Keratinocyte (primary cell): ENCODE measurements around the gene ATP2B2.

Experiments
- CTCF ChIP-seq, 3 experiments: IDR thresholded peaks in 1 of 3; conservative IDR thresholded peaks in 1 of 3; optimal IDR thresholded peaks in 1 of 3; 2 replicates in 2 of 3; 3 replicates in 1 of 3; pipeline versions ENCODE3 to v1.5.1; 2011; ENCODE audit warnings: low read length in 3 of 3, mild to moderate bottlenecking in 3 of 3, moderate library complexity in 2 of 3, control low read depth in 1 of 3, inconsistent platforms in 1 of 3; ENCODE audit not compliant: insufficient read depth in 2 of 3; ENCODE audit errors: extremely low read depth in 1 of 3
- EZH2 ChIP-seq: IDR thresholded peaks from one replicate; pipeline ENCODE4 v1.6.1; 2012; ENCODE audit warnings: inconsistent platforms, mild to moderate bottlenecking, low read length, moderate library complexity

GRCh38 chr3:10483686-10484345, 21.6 kb downstream of the ATP2B2 start:
- TF ChIP-seq CTCF (optimal IDR thresholded peaks at IDR 0.05 in 1 of 3, IDR thresholded peaks at IDR 0.05 in 1 of 3, conservative IDR thresholded peaks at IDR 0.05 in 1 of 3; ENCODE audit: extremely low read depth in 1 of 3, insufficient read depth in 2 of 3, low read length in 3 of 3) (no peak), EZH2 (no peak)
